ENCODE measurements around the gene OLFML3. TPM values are rescaled to one million over a fixed set of nuclear protein-coding genes. Genes with fewer than 3 reads are reported as not detected.

OLFML3 gene
- total and polyA plus RNA-seq, 2 of the 13 experiments (the other 11 are each of a cell fraction or from before 2014, with no cell fraction given) = 2.0 to 5.1 TPM

DNA sequence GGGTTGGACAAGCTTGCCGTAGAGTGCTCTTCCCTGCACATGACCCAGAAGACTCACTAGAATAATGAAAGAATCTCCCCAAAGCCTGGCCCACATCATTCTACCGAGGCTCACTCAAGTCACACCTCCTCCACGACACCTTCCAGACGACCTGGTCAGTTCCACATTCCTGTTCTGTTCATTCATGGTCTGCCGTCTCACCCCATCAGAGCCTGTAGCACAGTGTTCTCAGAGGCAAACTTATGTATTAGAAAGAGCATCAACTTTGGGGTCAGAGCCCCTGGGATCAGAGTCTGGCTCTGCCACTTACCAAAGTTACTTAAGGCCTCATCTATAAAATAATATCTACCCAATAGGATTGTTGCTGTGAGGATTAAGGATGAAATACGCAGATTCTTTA lies 7.5 kb downstream of the OLFML3 start:
- H3K9me3 ChIP-seq (ENCODE audit: low read length) = no peaks in the 10 kb centered on the region
- ATAC-seq (no peak), DNase-seq (ENCODE audit: low spot score) (no peak), FAIRE-seq (no peak)
- H3K27ac ChIP-seq (ENCODE audit: extremely low read length, insufficient read depth, low read length) = no peak overlapping the region
- in situ Hi-C loops (cut with HindIII; ENCODE audit: extremely low pct_ligation_motif_present, low pct_unique_long_range_greater_than_20kb) (no loop called here), intact Hi-C loops (cut with micrococcal nuclease; ENCODE audit: unreplicated experiment) (no loop called here)
- peaks cover 25% of the 10 kb centered on the region for H3K4me1 ChIP-seq (ENCODE audit: insufficient read depth, low read length)
- no peaks in the 10 kb centered on the region for H3K36me3 ChIP-seq (replicated peaks in 1 of 2; ENCODE audit: control insufficient read depth in 1 of 2, insufficient read depth in 2 of 2, low read length in 2 of 2)
- TF ChIP-seq SMC3 (IDR thresholded peaks at IDR 0.05; ENCODE audit: low read length) = no peak
- no peak for TF ChIP-seq POLR2AphosphoS5 (IDR thresholded peaks at IDR 0.05; ENCODE audit: low read depth, low read length)
- TF ChIP-seq, protein P1, sequence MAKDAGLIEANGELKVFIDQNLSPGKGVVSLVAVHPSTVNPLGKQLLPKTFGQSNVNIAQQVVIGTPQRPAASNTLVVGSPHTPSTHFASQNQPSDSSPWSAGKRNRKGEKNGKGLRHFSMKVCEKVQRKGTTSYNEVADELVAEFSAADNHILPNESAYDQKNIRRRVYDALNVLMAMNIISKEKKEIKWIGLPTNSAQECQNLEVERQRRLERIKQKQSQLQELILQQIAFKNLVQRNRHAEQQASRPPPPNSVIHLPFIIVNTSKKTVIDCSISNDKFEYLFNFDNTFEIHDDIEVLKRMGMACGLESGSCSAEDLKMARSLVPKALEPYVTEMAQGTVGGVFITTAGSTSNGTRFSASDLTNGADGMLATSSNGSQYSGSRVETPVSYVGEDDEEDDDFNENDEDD (CRISPR knock-in tag; IDR thresholded peaks at IDR 0.05; ENCODE audit: borderline replicate concordance) = no peak
- BruUV-seq (replicated peaks) = no TSS peak
- 18% methylated on average over 6 of the region's 6 CpGs for WGBS (ENCODE audit: low lambda C conversion rate)
- H2AFZ ChIP-seq (ENCODE audit: low read length) = no peak overlapping the region
- no peaks in the 10 kb centered on the region for H3K79me2 ChIP-seq (ENCODE audit: insufficient read depth, low read length)
- H3K4me3 ChIP-seq (replicated peaks in 1 of 3; ENCODE audit: insufficient read depth in 1 of 3, low read depth in 2 of 3, low read length in 3 of 3) = no peak overlapping the region
- no peaks in the 10 kb centered on the region for H3K27me3 ChIP-seq (ENCODE audit: control insufficient read depth in 1 of 2, insufficient read depth in 2 of 2, low read length in 2 of 2)
- no peak overlapping the region for H3K9ac ChIP-seq (ENCODE audit: insufficient read depth, low read depth, low read length)
- H4K20me1 ChIP-seq (ENCODE audit: insufficient read depth, low read length) = no peaks in the 10 kb centered on the region
- POLR2A ChIA-PET = no interaction called here
- CTCF ChIA-PET (ENCODE audit: low intra/inter-chr PET ratio, low total read pairs) = no interaction called here
- H3K4me2 ChIP-seq (ENCODE audit: low read depth, low read length) = no peak overlapping the region

DNA sequence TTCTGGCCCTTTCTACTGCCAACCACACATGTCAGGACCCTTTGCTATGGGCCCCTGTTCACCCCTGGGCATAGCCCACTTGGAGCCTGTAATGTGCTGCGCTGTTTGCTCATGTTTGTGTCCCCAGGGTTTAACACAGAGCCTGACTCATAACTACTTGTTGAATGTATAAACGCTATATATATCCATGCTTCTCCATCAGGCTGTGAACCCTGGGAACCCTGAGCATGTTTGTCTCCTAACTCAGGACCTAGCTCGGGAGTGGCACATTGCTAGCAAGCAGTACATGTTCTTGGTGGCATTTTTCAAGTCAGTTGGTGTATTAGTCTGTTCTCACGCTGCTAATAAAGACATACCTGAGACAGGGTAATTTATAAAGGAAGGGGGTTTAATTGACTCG lies 8.0 kb downstream of the OLFML3 start:
- Histone ChIP-seq H3K27me3 (ENCODE audit: control insufficient read depth in 1 of 2, insufficient read depth in 2 of 2, low read length in 2 of 2) (no peaks in the 10 kb centered on the region), H3K79me2 (ENCODE audit: insufficient read depth, low read length) (no peaks in the 10 kb centered on the region), H3K4me2 (ENCODE audit: low read depth, low read length) (no peak overlapping the region), H3K9me3 (ENCODE audit: low read length) (no peaks in the 10 kb centered on the region), H2AFZ (ENCODE audit: low read length) (no peak overlapping the region), H3K4me1 (ENCODE audit: insufficient read depth, low read length) (peaks cover 21% of the 10 kb centered on the region), H3K27ac (ENCODE audit: extremely low read length, insufficient read depth, low read length) (no peak overlapping the region), H3K36me3 (replicated peaks in 1 of 2; ENCODE audit: control insufficient read depth in 1 of 2, insufficient read depth in 2 of 2, low read length in 2 of 2) (no peaks in the 10 kb centered on the region), H3K9ac (ENCODE audit: insufficient read depth, low read depth, low read length) (no peak overlapping the region), H3K4me3 (replicated peaks in 1 of 3; ENCODE audit: insufficient read depth in 1 of 3, low read depth in 2 of 3, low read length in 3 of 3) (no peak overlapping the region), H4K20me1 (ENCODE audit: insufficient read depth, low read length) (no peaks in the 10 kb centered on the region)
- CTCF ChIA-PET (ENCODE audit: low intra/inter-chr PET ratio, low total read pairs) = no interaction called here
- POLR2A ChIA-PET = no interaction called here
- no peak for DNase-seq (ENCODE audit: low spot score)
- TF ChIP-seq ZNF20 (CRISPR knock-in tag; IDR thresholded peaks at IDR 0.05) (no peak), XBP1 (CRISPR knock-in tag; IDR thresholded peaks at IDR 0.05) (no peak), TP53 (CRISPR knock-in tag; conservative IDR thresholded peaks at IDR 0.05) (no peak), ZNF331 (CRISPR knock-in tag; IDR thresholded peaks at IDR 0.05) (no peak), NRL (CRISPR knock-in tag; IDR thresholded peaks at IDR 0.05; ENCODE audit: borderline replicate concordance) (no peak), NR2C2 (CRISPR knock-in tag; IDR thresholded peaks at IDR 0.05; ENCODE audit: borderline replicate concordance) (no peak)
- TF ChIP-seq, protein P2, sequence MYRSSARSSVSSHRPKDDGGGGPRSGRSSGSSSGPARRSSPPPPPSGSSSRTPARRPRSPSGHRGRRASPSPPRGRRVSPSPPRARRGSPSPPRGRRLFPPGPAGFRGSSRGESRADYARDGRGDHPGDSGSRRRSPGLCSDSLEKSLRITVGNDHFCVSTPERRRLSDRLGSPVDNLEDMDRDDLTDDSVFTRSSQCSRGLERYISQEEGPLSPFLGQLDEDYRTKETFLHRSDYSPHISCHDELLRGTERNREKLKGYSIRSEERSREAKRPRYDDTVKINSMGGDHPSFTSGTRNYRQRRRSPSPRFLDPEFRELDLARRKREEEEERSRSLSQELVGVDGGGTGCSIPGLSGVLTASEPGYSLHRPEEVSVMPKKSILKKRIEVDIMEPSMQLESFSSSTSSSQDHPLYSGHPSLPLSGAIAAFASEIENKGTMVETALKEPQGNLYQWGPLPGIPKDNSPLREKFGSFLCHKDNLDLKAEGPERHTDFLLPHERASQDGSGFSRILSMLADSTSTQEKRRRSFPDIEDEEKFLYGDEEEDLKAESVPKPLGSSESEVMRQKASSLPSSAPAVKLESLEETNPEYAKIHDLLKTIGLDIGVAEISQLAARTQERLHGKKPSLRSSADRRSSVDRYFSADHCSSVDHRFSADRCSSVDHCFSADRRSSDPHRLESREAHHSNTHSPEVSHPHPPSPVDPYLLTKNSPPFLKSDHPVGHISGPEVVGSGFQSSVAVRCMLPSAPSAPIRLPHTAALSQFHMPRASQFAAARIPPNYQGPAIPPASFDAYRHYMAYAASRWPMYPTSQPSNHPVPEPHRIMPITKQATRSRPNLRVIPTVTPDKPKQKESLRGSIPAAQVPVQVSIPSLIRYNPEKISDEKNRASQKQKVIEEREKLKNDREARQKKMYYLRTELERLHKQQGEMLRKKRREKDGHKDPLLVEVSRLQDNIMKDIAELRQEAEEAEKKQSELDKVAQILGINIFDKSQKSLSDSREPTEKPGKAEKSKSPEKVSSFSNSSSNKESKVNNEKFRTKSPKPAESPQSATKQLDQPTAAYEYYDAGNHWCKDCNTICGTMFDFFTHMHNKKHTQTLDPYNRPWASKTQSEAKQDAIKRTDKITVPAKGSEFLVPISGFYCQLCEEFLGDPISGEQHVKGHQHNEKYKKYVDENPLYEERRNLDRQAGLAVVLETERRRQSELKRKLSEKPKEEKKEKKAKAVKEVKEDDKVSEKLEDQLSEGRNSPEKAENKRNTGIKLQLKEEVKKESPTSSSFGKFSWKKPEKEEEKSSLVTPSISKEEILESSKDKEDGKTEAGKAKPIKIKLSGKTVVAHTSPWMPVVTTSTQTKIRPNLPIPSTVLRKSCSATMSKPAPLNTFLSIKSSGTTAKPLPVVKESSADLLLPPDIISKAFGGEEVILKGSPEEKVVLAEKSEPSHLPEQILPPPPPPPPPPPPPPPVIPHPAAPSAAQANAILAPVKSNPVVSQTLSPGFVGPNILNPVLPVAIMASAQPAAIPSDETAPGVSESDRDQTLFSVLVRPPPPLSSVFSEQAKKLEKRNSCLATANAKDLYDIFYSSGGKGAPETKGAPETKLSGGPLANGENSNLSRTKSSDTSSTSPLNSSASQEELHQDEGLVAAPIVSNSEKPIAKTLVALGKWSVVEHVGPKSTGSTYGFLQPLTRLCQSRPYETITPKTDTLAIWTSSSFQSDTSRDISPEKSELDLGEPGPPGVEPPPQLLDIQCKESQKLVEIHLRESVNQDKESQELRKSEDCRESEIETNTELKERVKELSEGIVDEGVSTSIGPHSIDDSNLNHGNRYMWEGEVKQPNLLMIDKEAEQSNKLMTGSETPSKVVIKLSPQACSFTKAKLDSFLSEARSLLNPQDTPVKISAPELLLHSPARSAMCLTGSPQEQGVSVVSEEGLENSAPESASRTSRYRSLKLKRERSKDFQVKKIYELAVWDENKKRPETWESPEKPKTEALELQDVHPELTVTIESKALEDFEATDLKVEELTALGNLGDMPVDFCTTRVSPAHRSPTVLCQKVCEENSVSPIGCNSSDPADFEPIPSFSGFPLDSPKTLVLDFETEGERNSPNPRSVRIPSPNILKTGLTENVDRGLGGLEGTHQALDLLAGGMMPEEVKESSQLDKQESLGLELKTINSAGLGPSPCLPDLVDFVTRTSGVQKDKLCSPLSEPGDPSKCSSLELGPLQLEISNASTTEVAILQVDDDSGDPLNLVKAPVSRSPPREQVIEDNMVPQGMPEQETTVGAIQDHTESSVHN (CRISPR knock-in tag; IDR thresholded peaks at IDR 0.05) = no peak
- in situ Hi-C loops (cut with HindIII; ENCODE audit: extremely low pct_ligation_motif_present, low pct_unique_long_range_greater_than_20kb) = no loop called here
- no peak for FAIRE-seq
- no TSS peak for BruUV-seq (replicated peaks)
- no peak for ATAC-seq
- WGBS (ENCODE audit: low lambda C conversion rate) = 28% methylated on average over 5 of the region's 5 CpGs
- intact Hi-C loops (cut with micrococcal nuclease; ENCODE audit: unreplicated experiment) = no loop called here

All from HepG2 (cell line).